HEK293 (cell line): ENCODE data around the gene CACNG6.

Source experiments
- CTCF ChIA-PET: fragments of 350-600 bp; formaldehyde crosslinking; extraction: SDS; loops from one replicate; lab custom pipeline; 2021; ENCODE audit warnings: antibody characterized with exemption; lab: Yijun Ruan, JAX
- POLR2A ChIA-PET: fragments of 300-600 bp; formaldehyde crosslinking; extraction: SDS; loops from one replicate; lab custom pipeline; 2020; ENCODE audit warnings: antibody characterized with exemption, inconsistent platforms; lab: Yijun Ruan, JAX
- H3K27ac ChIP-seq: fragments of 200-500 bp; sonication (Bioruptor generic); 2 replicates; pipeline ENCODE4 v1.5.1; 2014; ENCODE audit warnings: low read depth, low read length, control low read depth, inconsistent platforms; ENCODE audit errors: extremely low read depth
- H3K36me3 ChIP-seq, 2 experiments: fragments of 200-500 bp in 1 of 2; sonication (Bioruptor generic) in 1 of 2; 1 replicate in 1 of 2; 2 replicates in 1 of 2; pipeline ENCODE4 v1.5.1; 2014 to 2017; ENCODE audit warnings: inconsistent platforms in 2 of 2, low read length in 2 of 2; ENCODE audit not compliant: control insufficient read depth in 2 of 2, insufficient read depth in 1 of 2
- H3K4me1 ChIP-seq: fragments of 200-500 bp; sonication (Bioruptor generic); 2 replicates; pipeline ENCODE4 v1.5.1; 2014; ENCODE audit warnings: mild to moderate bottlenecking, low read length, inconsistent platforms; ENCODE audit not compliant: control insufficient read depth, insufficient read depth
- H3K4me3 ChIP-seq: 2 replicates; pipeline ENCODE4 v1.5.1; 2011; ENCODE audit warnings: low read depth, mild to moderate bottlenecking, control low read depth, low read length, moderate library complexity
- H3K9me3 ChIP-seq: fragments of 200-500 bp; sonication (Bioruptor generic); 2 replicates; pipeline ENCODE4 v1.5.1; 2014; ENCODE audit warnings: low read depth, low read length, inconsistent platforms; ENCODE audit not compliant: control insufficient read depth, insufficient read depth
- BCL11B ChIP-seq: fragments of 450-650 bp; formaldehyde crosslinking; IDR thresholded peaks from 2 replicates; pipeline ENCODE4 v1.5.1; 2016; ENCODE audit warnings: low read depth, missing biosample characterization, missing genetic modification characterization
- GFI1B ChIP-seq: fragments of 450-650 bp; formaldehyde crosslinking; IDR thresholded peaks from 2 replicates; pipeline ENCODE4 v1.5.1; 2016; ENCODE audit warnings: missing biosample characterization, missing genetic modification characterization
- GLI2 ChIP-seq: fragments of 450-650 bp; formaldehyde crosslinking; IDR thresholded peaks from 2 replicates; pipeline ENCODE4; 2017; ENCODE audit warnings: missing biosample characterization, missing genetic modification characterization, low read depth, borderline replicate concordance
- GLI4 ChIP-seq: fragments of 450-650 bp; formaldehyde crosslinking; IDR thresholded peaks from 2 replicates; pipeline ENCODE4 v1.5.1; 2016; ENCODE audit warnings: missing biosample characterization, missing genetic modification characterization
- IKZF3 ChIP-seq: fragments of 450-650 bp; IDR thresholded peaks from 2 replicates; pipeline ENCODE4 v1.5.0; 2018; ENCODE audit warnings: missing biosample characterization, mild to moderate bottlenecking, missing genetic modification characterization, moderate library complexity
- KLF10 ChIP-seq: fragments of 450-650 bp; IDR thresholded peaks from 2 replicates; pipeline ENCODE4 v1.5.1; 2018; ENCODE audit warnings: missing biosample characterization, mild to moderate bottlenecking, missing genetic modification characterization
- MYNN ChIP-seq: fragments of 450-650 bp; formaldehyde crosslinking; IDR thresholded peaks from 2 replicates; pipeline ENCODE4 v1.5.1; 2016; ENCODE audit warnings: missing biosample characterization, missing genetic modification characterization, borderline replicate concordance
- OSR2 ChIP-seq: fragments of 450-650 bp; formaldehyde crosslinking; IDR thresholded peaks from 2 replicates; pipeline ENCODE4 v1.5.1; 2016; ENCODE audit warnings: missing biosample characterization, missing genetic modification characterization
- SALL2 ChIP-seq: fragments of 450-650 bp; formaldehyde crosslinking; IDR thresholded peaks from 2 replicates; pipeline ENCODE4 v1.5.0; 2017; ENCODE audit warnings: missing biosample characterization, mild to moderate bottlenecking, missing genetic modification characterization, borderline replicate concordance
- YY2 ChIP-seq: fragments of 450-650 bp; formaldehyde crosslinking; IDR thresholded peaks from 2 replicates; pipeline ENCODE4 v1.5.1; 2016; ENCODE audit warnings: missing biosample characterization, missing genetic modification characterization
- ZFP37 ChIP-seq: fragments of 450-650 bp; formaldehyde crosslinking; IDR thresholded peaks from 2 replicates; pipeline ENCODE4 v1.5.1; 2016; ENCODE audit warnings: missing biosample characterization, missing genetic modification characterization
- ZNF10 ChIP-seq: fragments of 450-650 bp; formaldehyde crosslinking; IDR thresholded peaks from 2 replicates; pipeline ENCODE4 v1.5.1; 2017; ENCODE audit warnings: missing biosample characterization, missing genetic modification characterization
- ZNF121 ChIP-seq: fragments of 450-650 bp; formaldehyde crosslinking; IDR thresholded peaks from 2 replicates; pipeline ENCODE4 v1.5.1; 2016; ENCODE audit warnings: missing biosample characterization, missing genetic modification characterization
- ZNF211 ChIP-seq: fragments of 450-650 bp; formaldehyde crosslinking; IDR thresholded peaks from 2 replicates; pipeline ENCODE4 v1.5.1; 2016; ENCODE audit warnings: low read depth, missing biosample characterization, missing genetic modification characterization
- ZNF239 ChIP-seq: fragments of 450-650 bp; formaldehyde crosslinking; IDR thresholded peaks from 2 replicates; pipeline ENCODE4 v1.5.1; 2016; ENCODE audit warnings: missing biosample characterization, missing genetic modification characterization
- ZNF24 ChIP-seq: fragments of 450-650 bp; formaldehyde crosslinking; IDR thresholded peaks from 2 replicates; pipeline ENCODE4 v1.5.1; 2016; ENCODE audit warnings: missing biosample characterization, missing genetic modification characterization
- ZNF266 ChIP-seq: fragments of 450-650 bp; formaldehyde crosslinking; IDR thresholded peaks from 2 replicates; pipeline ENCODE4 v1.5.1; 2016; ENCODE audit warnings: missing biosample characterization, missing genetic modification characterization, low read depth
- ZNF473 ChIP-seq: fragments of 450-650 bp; formaldehyde crosslinking; IDR thresholded peaks from 2 replicates; pipeline ENCODE4 v1.5.1; 2017; ENCODE audit warnings: missing biosample characterization, missing genetic modification characterization
- ZNF514 ChIP-seq: fragments of 450-650 bp; formaldehyde crosslinking; IDR thresholded peaks from 2 replicates; pipeline ENCODE4 v1.5.1; 2016; ENCODE audit warnings: missing biosample characterization, missing genetic modification characterization
- ZNF544 ChIP-seq: fragments of 450-650 bp; formaldehyde crosslinking; IDR thresholded peaks from 2 replicates; pipeline ENCODE4 v1.5.0; 2017; ENCODE audit warnings: missing biosample characterization, missing genetic modification characterization
- ZNF555 ChIP-seq: fragments of 450-650 bp; formaldehyde crosslinking; conservative IDR thresholded peaks from 2 replicates; pipeline ENCODE4 v1.5.1; 2017; ENCODE audit warnings: missing biosample characterization, mild to moderate bottlenecking, missing genetic modification characterization, inconsistent platforms
- ZNF629 ChIP-seq: fragments of 450-650 bp; formaldehyde crosslinking; IDR thresholded peaks from 2 replicates; pipeline ENCODE4 v1.5.1; 2017; ENCODE audit warnings: missing biosample characterization, missing genetic modification characterization
- ZNF658 ChIP-seq: fragments of 450-650 bp; formaldehyde crosslinking; IDR thresholded peaks from 2 replicates; pipeline ENCODE4; 2016; ENCODE audit warnings: missing biosample characterization, missing genetic modification characterization
- ZNF792 ChIP-seq: fragments of 450-650 bp; formaldehyde crosslinking; IDR thresholded peaks from 2 replicates; pipeline ENCODE4 v1.5.1; 2016; ENCODE audit warnings: missing biosample characterization, missing genetic modification characterization
- ZSCAN16 ChIP-seq: fragments of 450-650 bp; formaldehyde crosslinking; IDR thresholded peaks from 2 replicates; pipeline ENCODE4 v1.5.1; 2016; ENCODE audit warnings: missing biosample characterization, missing genetic modification characterization
- TF ChIP-seq, protein P1 (sequence below): fragments of 450-650 bp; formaldehyde crosslinking; IDR thresholded peaks from 2 replicates; pipeline ENCODE4 v1.5.1; 2016; ENCODE audit warnings: missing biosample characterization, missing genetic modification characterization

CACNG6 gene

DNA sequence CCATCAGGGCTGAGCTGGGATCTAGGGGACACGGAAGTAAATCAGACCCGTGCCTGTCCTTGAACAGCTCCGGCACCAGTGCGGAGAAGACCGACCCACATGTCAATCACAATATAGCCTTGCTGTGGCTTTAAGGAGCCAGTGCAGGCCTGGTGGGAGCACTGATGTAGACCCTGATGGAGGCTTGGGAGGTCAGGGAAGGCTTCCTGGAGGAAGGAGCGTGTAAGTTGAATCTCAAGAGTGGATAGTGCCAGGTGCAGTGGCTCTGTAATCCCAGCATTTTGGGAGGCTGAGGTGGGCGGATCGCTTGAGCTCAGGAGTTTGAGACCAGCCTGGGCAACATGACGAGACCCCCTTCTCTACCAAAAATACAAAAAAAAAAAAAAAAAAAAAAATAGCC lies 39.5 kb upstream of the CACNG6 start:
- H3K9me3 ChIP-seq, result no peaks in the 10 kb centered on the region
- ChIA-PET POLR2A (no interaction called here), CTCF (interaction anchor here (0.6 to 1.8 kb wide), 5 partner anchors 10 to 159 kb away, joined by 4 to 6 read pairs (median 5); no protein-coding TSS in a partner anchor)
- H3K27ac ChIP-seq, result no peak overlapping the region
- no peaks in the 10 kb centered on the region for H3K36me3 ChIP-seq
- H3K4me3 ChIP-seq, result no peak overlapping the region
- H3K4me1 ChIP-seq, result no peaks in the 10 kb centered on the region
- no peak for TF ChIP-seq GFI1B (tag by site-specific recombination)
- no peak for TF ChIP-seq ZNF514 (tag by site-specific recombination)
- TF ChIP-seq ZNF24 (tag by site-specific recombination), result no peak; the same call in 1 of the 2 replicates
- no peak for TF ChIP-seq BCL11B (tag by site-specific recombination)
- TF ChIP-seq ZFP37 (tag by site-specific recombination), result no peak
- no peak for TF ChIP-seq ZNF121
- TF ChIP-seq ZNF658 (tag by site-specific recombination), result no peak
- no peak for TF ChIP-seq ZNF544 (tag by site-specific recombination)
- TF ChIP-seq, protein P1, sequence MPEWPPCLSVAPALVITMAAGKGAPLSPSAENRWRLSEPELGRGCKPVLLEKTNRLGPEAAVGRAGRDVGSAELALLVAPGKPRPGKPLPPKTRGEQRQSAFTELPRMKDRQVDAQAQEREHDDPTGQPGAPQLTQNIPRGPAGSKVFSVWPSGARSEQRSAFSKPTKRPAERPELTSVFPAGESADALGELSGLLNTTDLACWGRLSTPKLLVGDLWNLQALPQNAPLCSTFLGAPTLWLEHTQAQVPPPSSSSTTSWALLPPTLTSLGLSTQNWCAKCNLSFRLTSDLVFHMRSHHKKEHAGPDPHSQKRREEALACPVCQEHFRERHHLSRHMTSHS, result no peak
- no peak for TF ChIP-seq ZNF211 (tag by site-specific recombination)
- TF ChIP-seq MYNN (tag by site-specific recombination), result no peak
- TF ChIP-seq GLI4 (tag by site-specific recombination), result no peak
- no peak for TF ChIP-seq ZNF629 (tag by site-specific recombination)
- no peak for TF ChIP-seq ZNF473
- TF ChIP-seq ZNF792, result no peak
- TF ChIP-seq ZNF266 (tag by site-specific recombination), result no peak
- TF ChIP-seq, all 188 proteins: peak for 0

DNA sequence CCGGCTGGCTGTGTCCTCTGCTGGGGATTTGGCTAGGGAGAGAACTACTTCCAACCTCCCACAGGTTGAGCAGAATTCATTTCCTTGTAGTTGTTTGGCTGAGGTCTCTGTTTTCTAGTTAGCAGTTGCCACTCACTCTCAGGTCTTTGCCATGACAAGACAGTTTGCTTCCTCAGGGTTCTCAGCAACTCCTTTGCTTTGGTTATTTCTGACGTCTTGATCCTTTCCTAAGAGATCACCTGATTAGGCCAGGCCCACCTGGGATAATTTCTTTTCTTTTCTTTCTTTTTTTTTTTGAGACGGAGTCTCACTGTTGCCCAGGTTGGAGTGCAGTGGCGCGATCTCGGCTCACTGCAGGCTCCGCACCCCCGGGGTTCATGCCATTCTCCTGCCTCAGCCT lies 38.1 kb upstream of the CACNG6 start:
- Histone ChIP-seq H3K36me3 (no peaks in the 10 kb centered on the region), H3K4me3 (no peak overlapping the region), H3K27ac (no peak overlapping the region), H3K9me3 (no peaks in the 10 kb centered on the region)
- CTCF ChIA-PET, result interaction anchor here (1.8 kb wide), 1 partner anchor 73 kb away, joined by 4 read pairs; no protein-coding TSS in a partner anchor
- no peak for TF ChIP-seq SALL2 (tag by site-specific recombination)
- peak; percentile 99 for TF ChIP-seq ZNF10
- TF ChIP-seq, all 188 proteins: peak for 1
- POLR2A ChIA-PET, result no interaction called here
- no peaks in the 10 kb centered on the region for H3K4me1 ChIP-seq

DNA sequence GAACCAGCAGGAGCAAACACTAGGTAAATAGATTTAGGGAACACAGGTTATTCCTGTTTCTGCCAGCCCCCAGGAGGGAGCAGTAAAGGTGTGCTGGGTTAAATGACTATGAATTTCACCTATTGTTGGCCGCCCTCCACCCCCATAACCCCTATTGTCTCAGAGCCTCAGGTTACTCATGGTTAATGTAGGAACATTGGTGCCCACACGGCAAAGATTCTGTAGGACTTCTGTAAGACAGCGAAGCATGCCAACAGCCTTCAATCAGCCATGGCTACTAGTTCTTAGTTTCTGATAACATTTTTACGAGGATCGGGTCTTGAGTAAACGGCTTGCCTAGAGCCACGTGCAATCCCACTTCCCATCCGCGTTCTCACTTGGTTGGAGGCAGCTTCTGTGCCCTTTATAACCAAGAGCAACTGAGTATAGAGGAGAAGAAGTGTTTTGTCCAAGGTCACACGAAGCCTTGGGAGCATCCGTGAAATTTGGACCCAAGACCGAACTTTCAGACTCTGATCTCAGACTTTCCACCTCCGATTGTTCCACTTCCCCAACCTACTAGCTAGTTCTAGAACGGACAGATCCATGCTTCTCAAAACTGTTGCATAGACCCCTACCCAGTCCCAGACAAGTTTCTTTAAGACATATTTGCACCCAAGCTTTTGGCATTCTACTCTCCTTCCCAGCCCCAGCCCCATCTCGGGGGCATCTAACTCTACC lies 33.8 kb upstream of the CACNG6 start:
- H3K27ac ChIP-seq, result no peak overlapping the region
- POLR2A ChIA-PET, result no interaction called here

More for the DNA sequence above, 33.8 kb upstream of the CACNG6 start:
- H3K36me3 ChIP-seq, result no peaks in the 10 kb centered on the region
- CTCF ChIA-PET, result interaction anchor here (0.7 kb wide), 2 partner anchors 156 to 434 kb away, joined by 3 read pairs; no protein-coding TSS in a partner anchor
- H3K4me3 ChIP-seq, result no peak overlapping the region
- no peaks in the 10 kb centered on the region for H3K4me1 ChIP-seq
- TF ChIP-seq ZNF239 (tag by site-specific recombination) (no peak), ZNF555 (no peak), IKZF3 (tag by site-specific recombination) (no peak), OSR2 (peak; percentile 20; the same call in 1 of the 2 replicates), ZSCAN16 (tag by site-specific recombination) (no peak), GLI2 (no peak), YY2 (tag by site-specific recombination) (no peak), KLF10 (tag by site-specific recombination) (no peak)
- no peaks in the 10 kb centered on the region for H3K9me3 ChIP-seq
